OCI-LY3 (cell line): ENCODE data around the gene TSPAN33.

Experiments used
- CTCF ChIP-seq: fragments of 200-600, 300-600 bp; sonication (generic); IDR thresholded peaks from 2 replicates; pipeline ENCODE4 v1.5.1; 2014; ENCODE audit warnings: antibody characterized with exemption, low read length, low read depth
- EZH2phosphoT487 ChIP-seq: fragments of 200-600 bp; shearing (Covaris generic); IDR thresholded peaks from 2 replicates; pipeline ENCODE4 v1.6.1; 2018; ENCODE audit warnings: antibody characterized with exemption, mixed run types, low read depth

GRCh38 chr7:129203050-129203741, 58.7 kb downstream of the TSPAN33 start:
- TF ChIP-seq CTCF (no peak), EZH2phosphoT487 (no peak)
